ENCODE data around the gene MFSD1. TPM values are rescaled to one million over a fixed set of nuclear protein-coding genes. Genes with fewer than 3 reads are reported as not detected.

Gene MFSD1
- total and polyA plus RNA-seq, 2 experiments from 2014 or later, result 4.3 to 28.4 TPM

- no peaks in the 10 kb centered on the region for H3K36me3 Mint-ChIP-seq (ENCODE audit: low read depth)
- H3K79me2 ChIP-seq (replicated peaks; ENCODE audit: insufficient read depth), result no peaks in the 10 kb centered on the region
- peaks cover 3% of the 10 kb centered on the region for H3K27me3 Mint-ChIP-seq (ENCODE audit: insufficient read depth, low read depth, poor library complexity)
- H3K27me3 ChIP-seq (ENCODE audit: insufficient read depth), result no peaks in the 10 kb centered on the region
- H3K36me3 ChIP-seq (ENCODE audit: insufficient read depth), result no peaks in the 10 kb centered on the region
- no peak overlapping the region for H2AFZ ChIP-seq
- no peak for TF ChIP-seq NANOG (IDR thresholded peaks at IDR 0.05; ENCODE audit: borderline replicate concordance)
- TF ChIP-seq STAT1 (IDR thresholded peaks at IDR 0.05; ENCODE audit: unreplicated experiment), result no peak
- TF ChIP-seq ETS1 (IDR thresholded peaks at IDR 0.05), result no peak
- no peak for TF ChIP-seq EZH2 (IDR thresholded peaks at IDR 0.05; ENCODE audit: low read depth, unreplicated experiment)
- TF ChIP-seq JUNB (IDR thresholded peaks at IDR 0.05; ENCODE audit: unreplicated experiment), result no peak
- TF ChIP-seq REST (IDR thresholded peaks at IDR 0.05; ENCODE audit: unreplicated experiment), result no peak
- TF ChIP-seq ZNF462 (CRISPR knock-in tag; IDR thresholded peaks at IDR 0.05), result no peak
- no peak for TF ChIP-seq POLR2AphosphoS5 (IDR thresholded peaks at IDR 0.05; ENCODE audit: low read depth)
- TF ChIP-seq ZNF331 (CRISPR knock-in tag; IDR thresholded peaks at IDR 0.05; ENCODE audit: low read depth), result no peak
- TF ChIP-seq ZNF114 (CRISPR knock-in tag; IDR thresholded peaks at IDR 0.05), result no peak
- TF ChIP-seq CTCF (conservative IDR thresholded peaks at IDR 0.05; ENCODE audit: low read depth in 2 of 2), result no peak
- no peak for TF ChIP-seq CREB1 (CRISPR knock-in tag; IDR thresholded peaks at IDR 0.05; ENCODE audit: low read depth)
- TF ChIP-seq EZH2phosphoT487 (IDR thresholded peaks at IDR 0.05; ENCODE audit: unreplicated experiment), result no peak
- H3K9me3 Mint-ChIP-seq, result no peaks in the 10 kb centered on the region
- no peaks in the 10 kb centered on the region for H3F3A ChIP-seq (replicated peaks; ENCODE audit: low read depth)
- no peaks in the 10 kb centered on the region for H3K4me1 ChIP-seq (ENCODE audit: insufficient read depth)
- H3K9me2 ChIP-seq (ENCODE audit: insufficient read depth), result no peaks in the 10 kb centered on the region
- H3K4me2 ChIP-seq, result no peak overlapping the region
- H3K4me1 Mint-ChIP-seq, result no peaks in the 10 kb centered on the region; the same call in 2 of the 3 replicates
- DNase-seq (ENCODE audit: low spot score), result no peak
- no peak overlapping the region for H3K27ac ChIP-seq (ENCODE audit: low read depth)
- H3K27ac Mint-ChIP-seq, result no peak overlapping the region
- ATAC-seq, result no peak
- no peak overlapping the region for H3K4me3 Mint-ChIP-seq
- H3K4me3 ChIP-seq, result no peak overlapping the region
- no peaks in the 10 kb centered on the region for H4K20me1 ChIP-seq (replicated peaks; ENCODE audit: insufficient read depth)
These were observed 61.4 kb downstream of the MFSD1 start for GRCh38 chr3:158863247-158863646.

Data from GM23338 (cell line).